Endothelial cell of umbilical vein (primary cell): Measurements from ENCODE around the gene ARHGEF19. TPM values are rescaled to one million over a fixed set of nuclear protein-coding genes. Genes with fewer than 3 reads are reported as not detected.

Experiments used
- BruUV-seq: library from RNA; stranded (reverse); fragments of 400-500 nt; replicated peaks from 2 replicates; lab custom pipeline; 2021; lab: Mats Ljungman, UMichigan
- CTCF ChIA-PET: fragments of 300-600, 350-600 bp; sonication (Branson Sonifier 250); formaldehyde crosslinking; loops from one replicate; lab custom pipeline; 2021; ENCODE audit warnings: antibody characterized with exemption, inconsistent platforms; lab: Charles Lee
- POLR2A ChIA-PET: fragments of 300-600, 350-600 bp; sonication (Branson Sonifier 250); formaldehyde crosslinking; loops from one replicate; lab custom pipeline; 2021; ENCODE audit warnings: antibody characterized with exemption, inconsistent platforms; lab: Charles Lee
- DNase-seq: peaks from one replicate; pipeline ENCODE4 v3.0.0-alpha.2; 2011; ENCODE audit warnings: low read depth, low spot score
- FAIRE-seq: peaks from 2 replicates; lab custom pipeline; 2011; peaks lifted over from hg19 to GRCh38; lab: Jason Lieb, UNC
- H2AFZ ChIP-seq: 2 replicates; pipeline ENCODE4 v1.6.0; 2012; ENCODE audit warnings: low read depth, low read length, control low read depth, inconsistent platforms
- H3K27ac ChIP-seq: 2 replicates; pipeline ENCODE4 v1.5.1; 2011; ENCODE audit warnings: low read depth, mild to moderate bottlenecking, control low read depth, low read length, moderate library complexity; ENCODE audit not compliant: insufficient read depth
- H3K27me3 ChIP-seq, 2 experiments: 2 replicates each; pipeline versions ENCODE4 v1.6.0 to v1.6.1; 2011; ENCODE audit warnings: low read length in 2 of 2, mixed read lengths in 1 of 2; ENCODE audit not compliant: control insufficient read depth in 2 of 2, insufficient read depth in 2 of 2
- H3K36me3 ChIP-seq, 2 experiments: 2 replicates in 1 of 2; 3 replicates in 1 of 2; pipeline ENCODE4 v1.5.1; 2011; ENCODE audit warnings: low read length in 2 of 2, mild to moderate bottlenecking in 1 of 2, moderate library complexity in 1 of 2; ENCODE audit not compliant: control insufficient read depth in 2 of 2, insufficient read depth in 2 of 2; ENCODE audit errors: extremely low read depth in 1 of 2
- H3K4me1 ChIP-seq: 3 replicates; pipeline ENCODE4 v1.5.1; 2011; ENCODE audit warnings: mild to moderate bottlenecking, low read length; ENCODE audit not compliant: control insufficient read depth, insufficient read depth; ENCODE audit errors: extremely low read depth
- H3K4me2 ChIP-seq: 2 replicates; pipeline ENCODE4 v1.6.1; 2011; ENCODE audit warnings: low read length, control low read depth, mixed read lengths; ENCODE audit not compliant: insufficient read depth
- H3K4me3 ChIP-seq, 3 experiments: fragments of 200-600 bp in 1 of 3; sonication (generic), shearing (Covaris generic) in 1 of 3; replicated peaks in 1 of 3; 2 replicates each; pipeline ENCODE4 v1.5.1; 2011 to 2016; ENCODE audit warnings: control low read depth in 3 of 3, low read length in 3 of 3, mild to moderate bottlenecking in 2 of 3, inconsistent platforms in 1 of 3, low read depth in 1 of 3, moderate library complexity in 1 of 3; ENCODE audit not compliant: insufficient read depth in 1 of 3
- H3K79me2 ChIP-seq: 2 replicates; pipeline ENCODE4 v1.6.0; 2012; ENCODE audit warnings: low read length, inconsistent platforms; ENCODE audit not compliant: control insufficient read depth, insufficient read depth
- H3K9ac ChIP-seq: replicated peaks from 2 replicates; pipeline ENCODE3; 2011; ENCODE audit warnings: low read length, control low read depth; ENCODE audit not compliant: insufficient read depth; ENCODE audit errors: extremely low read depth
- H3K9me1 ChIP-seq: replicated peaks from 3 replicates; pipeline ENCODE4 v1.6.0; 2011; ENCODE audit warnings: mild to moderate bottlenecking, low read length; ENCODE audit not compliant: control insufficient read depth, insufficient read depth; ENCODE audit errors: extremely low read depth
- H3K9me3 ChIP-seq: replicated peaks from 2 replicates; pipeline ENCODE4 v1.5.1; 2012; ENCODE audit warnings: low read length, inconsistent platforms; ENCODE audit not compliant: control insufficient read depth, insufficient read depth
- H4K20me1 ChIP-seq: replicated peaks from 2 replicates; pipeline ENCODE3; 2011; ENCODE audit warnings: mild to moderate bottlenecking, low read length; ENCODE audit not compliant: control insufficient read depth, insufficient read depth; ENCODE audit errors: extremely low read depth
- EZH2 ChIP-seq: IDR thresholded peaks from 2 replicates; pipeline ENCODE4 v1.6.1; 2012; ENCODE audit warnings: borderline replicate concordance, low read depth, mild to moderate bottlenecking, moderate library complexity, low read length, inconsistent platforms; ENCODE audit not compliant: severe bottlenecking
- FOS ChIP-seq: IDR thresholded peaks from 2 replicates; pipeline ENCODE4 v1.6.1; 2011; ENCODE audit warnings: mild to moderate bottlenecking, low read length, moderate library complexity, borderline replicate concordance; ENCODE audit not compliant: insufficient read depth
- GATA2 ChIP-seq: IDR thresholded peaks from 2 replicates; pipeline ENCODE4 v1.7.0; 2011; ENCODE audit warnings: low read depth, mild to moderate bottlenecking, moderate library complexity, mixed read lengths, low read length; ENCODE audit not compliant: insufficient read length, insufficient read depth
- JUN ChIP-seq: IDR thresholded peaks from 2 replicates; pipeline ENCODE4 v1.6.1; 2011; ENCODE audit warnings: borderline replicate concordance, low read depth; ENCODE audit not compliant: insufficient read length, insufficient read depth
- MYC ChIP-seq: IDR thresholded peaks from one replicate; pipeline ENCODE4 v1.6.1; 2011; ENCODE audit warnings: mild to moderate bottlenecking, low read depth, low read length
- POLR2A ChIP-seq: IDR thresholded peaks from 2 replicates; pipeline ENCODE4 v1.6.1; 2012; ENCODE audit warnings: low read depth, mild to moderate bottlenecking, control low read depth, low read length
- POLR2AphosphoS5 ChIP-seq: IDR thresholded peaks from 2 replicates; pipeline ENCODE4 v1.6.1; 2012; ENCODE audit warnings: low read depth, mild to moderate bottlenecking, control low read depth, low read length, moderate library complexity; ENCODE audit not compliant: insufficient read depth
- dilution Hi-C: fragments of 300-500 bp; cut with MboI; formaldehyde crosslinking; loops from one replicate; pipeline ENCODE4 v1.15.0; 2019; ENCODE audit warnings: low sequenced_read_pairs; ENCODE audit not compliant: extremely low pct_ligation_motif_present
- intact Hi-C: fragments of 100-400 bp; cut with micrococcal nuclease; formaldehyde crosslinking; loops from one replicate; pipeline ENCODE4 v1.10.0; 2022
- polyA plus RNA-seq, 4 experiments: library from polyadenylated mRNA; depleted of rRNA in 3 of 4; stranded (reverse) in 3 of 4; unstranded in 1 of 4; fragments of >200 nt; gene quantifications; 2 replicates each; pipeline versions ENCODE4 v1.2.1 to v1.2.3, GENCODE V29; 2011 to 2012; ENCODE audit warnings: missing spikeins in 1 of 4
- total RNA-seq: library from RNA; stranded (reverse); gene quantifications from 2 replicates; pipeline ENCODE4 v1.2.3, GENCODE V29; 2021
- TF ChIP-seq, protein P1 (sequence below), 2 donors: IDR thresholded peaks; 1 replicate in 1 of 2; 2 replicates in 1 of 2; pipeline ENCODE4 v1.5.1; 2011; ENCODE audit warnings: low read length in 2 of 2, mild to moderate bottlenecking in 2 of 2, moderate library complexity in 2 of 2, control low read depth in 1 of 2, inconsistent platforms in 1 of 2, low read depth in 1 of 2; ENCODE audit not compliant: insufficient read depth in 1 of 2; ENCODE audit errors: extremely low read depth in 1 of 2
- TF ChIP-seq, protein P2 (sequence below): IDR thresholded peaks from 2 replicates; pipeline ENCODE4 v1.6.1; 2011; ENCODE audit not compliant: insufficient read depth, insufficient read length

The ARHGEF19 gene
- total and polyA plus RNA-seq, 2 donors (not counting 3 experiments of a cell fraction or from before 2014, with no cell fraction given) = 6.2 to 8.0 TPM

DNA sequence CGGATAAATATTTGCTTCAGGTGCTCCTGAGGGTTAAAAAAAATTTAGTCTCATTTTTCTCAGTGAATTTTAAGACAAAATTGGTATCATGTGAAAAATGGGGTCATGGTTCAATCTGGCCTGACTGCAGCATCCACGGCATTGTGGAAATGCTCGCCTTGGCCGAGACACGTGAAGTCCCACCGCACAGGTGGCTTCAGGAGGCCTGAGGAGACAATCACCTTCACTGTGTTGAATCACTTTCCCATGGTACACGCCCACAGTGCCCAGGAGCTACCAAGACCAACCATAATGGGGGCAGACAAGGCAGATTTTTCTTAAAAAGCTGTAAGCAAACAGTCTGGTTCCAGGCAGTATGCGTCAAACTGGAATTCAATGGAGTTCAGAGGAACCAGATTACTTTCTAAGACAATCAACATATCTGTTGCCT, 35.6 kb upstream of the ARHGEF19 start:
- Histone ChIP-seq H3K4me2 (peak overlapping the region; percentile 71), H3K27me3 (no peaks in the 10 kb centered on the region), H2AFZ (no peak overlapping the region), H3K9me3 (no peaks in the 10 kb centered on the region), H4K20me1 (no peaks in the 10 kb centered on the region), H3K9ac (peak overlapping the region; percentile 65), H3K4me1 (peaks cover 29% of the 10 kb centered on the region), H3K27ac (peak overlapping the region; percentile 94), H3K9me1 (no peaks in the 10 kb centered on the region), H3K79me2 (no peaks in the 10 kb centered on the region), H3K4me3 (no peak overlapping the region), H3K36me3 (peaks cover 3 to 15% of the 10 kb centered on the region in 2 experiments)
- TSS peak; percentile 11 for BruUV-seq
- DNase-seq (no peak), FAIRE-seq (no peak)
- CTCF ChIA-PET = interaction anchor here (0.6 to 9.5 kb wide), 7 partner anchors 11 to 437 kb away, joined by 3 to 179 read pairs (median 4); partner anchors contain the start of genes CPLANE2 and FAM131C
- intact Hi-C loops = loop anchor here (1.0 to 2.0 kb wide), 3 partner anchors 19 to 115 kb away; partner anchors contain the start of gene FBXO42
- dilution Hi-C loops = no loop called here
- no peak for TF ChIP-seq EZH2
- no peak for TF ChIP-seq GATA2
- no peak for TF ChIP-seq FOS
- no peak for TF ChIP-seq POLR2A
- TF ChIP-seq JUN = no peak
- TF ChIP-seq, protein P1, sequence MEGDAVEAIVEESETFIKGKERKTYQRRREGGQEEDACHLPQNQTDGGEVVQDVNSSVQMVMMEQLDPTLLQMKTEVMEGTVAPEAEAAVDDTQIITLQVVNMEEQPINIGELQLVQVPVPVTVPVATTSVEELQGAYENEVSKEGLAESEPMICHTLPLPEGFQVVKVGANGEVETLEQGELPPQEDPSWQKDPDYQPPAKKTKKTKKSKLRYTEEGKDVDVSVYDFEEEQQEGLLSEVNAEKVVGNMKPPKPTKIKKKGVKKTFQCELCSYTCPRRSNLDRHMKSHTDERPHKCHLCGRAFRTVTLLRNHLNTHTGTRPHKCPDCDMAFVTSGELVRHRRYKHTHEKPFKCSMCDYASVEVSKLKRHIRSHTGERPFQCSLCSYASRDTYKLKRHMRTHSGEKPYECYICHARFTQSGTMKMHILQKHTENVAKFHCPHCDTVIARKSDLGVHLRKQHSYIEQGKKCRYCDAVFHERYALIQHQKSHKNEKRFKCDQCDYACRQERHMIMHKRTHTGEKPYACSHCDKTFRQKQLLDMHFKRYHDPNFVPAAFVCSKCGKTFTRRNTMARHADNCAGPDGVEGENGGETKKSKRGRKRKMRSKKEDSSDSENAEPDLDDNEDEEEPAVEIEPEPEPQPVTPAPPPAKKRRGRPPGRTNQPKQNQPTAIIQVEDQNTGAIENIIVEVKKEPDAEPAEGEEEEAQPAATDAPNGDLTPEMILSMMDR (IDR thresholded peaks at IDR 0.05; ENCODE audit: extremely low read depth in 1 of 2, insufficient read depth in 1 of 2, low read depth in 1 of 2, low read length in 2 of 2) = no peak
- TF ChIP-seq, protein P2, sequence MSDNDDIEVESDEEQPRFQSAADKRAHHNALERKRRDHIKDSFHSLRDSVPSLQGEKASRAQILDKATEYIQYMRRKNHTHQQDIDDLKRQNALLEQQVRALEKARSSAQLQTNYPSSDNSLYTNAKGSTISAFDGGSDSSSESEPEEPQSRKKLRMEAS = no peak
- TF ChIP-seq POLR2AphosphoS5 = no peak
- no peak for TF ChIP-seq MYC
- POLR2A ChIA-PET = interaction anchor here (0.5 to 1.2 kb wide), 2 partner anchors 31 to 207 kb away, joined by 3 to 4 read pairs; no protein-coding TSS in a partner anchor
